Measurements from ENCODE around the gene SH3RF3.

Gene SH3RF3

DNA sequence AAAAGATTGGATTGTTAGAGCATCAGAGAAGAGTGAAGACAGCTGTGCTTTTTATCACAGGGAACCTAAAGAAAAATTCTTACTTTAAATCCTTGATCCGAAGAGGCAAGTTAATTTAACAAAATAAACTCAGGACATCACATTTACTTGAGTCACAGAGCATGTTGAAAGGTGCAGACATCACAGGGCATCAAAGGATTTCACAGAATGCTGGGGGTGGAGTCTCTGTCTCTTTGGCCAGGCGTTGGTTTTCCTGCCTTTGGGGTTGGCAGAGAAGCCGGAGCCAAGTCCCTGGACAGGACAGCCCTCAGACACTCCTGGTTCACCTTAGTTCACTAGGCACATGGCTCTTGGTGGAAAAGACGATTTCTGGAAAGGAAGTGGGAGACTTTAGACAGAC is 56.3 kb downstream of the SH3RF3 start:
- no peak for DNase-seq

DNA sequence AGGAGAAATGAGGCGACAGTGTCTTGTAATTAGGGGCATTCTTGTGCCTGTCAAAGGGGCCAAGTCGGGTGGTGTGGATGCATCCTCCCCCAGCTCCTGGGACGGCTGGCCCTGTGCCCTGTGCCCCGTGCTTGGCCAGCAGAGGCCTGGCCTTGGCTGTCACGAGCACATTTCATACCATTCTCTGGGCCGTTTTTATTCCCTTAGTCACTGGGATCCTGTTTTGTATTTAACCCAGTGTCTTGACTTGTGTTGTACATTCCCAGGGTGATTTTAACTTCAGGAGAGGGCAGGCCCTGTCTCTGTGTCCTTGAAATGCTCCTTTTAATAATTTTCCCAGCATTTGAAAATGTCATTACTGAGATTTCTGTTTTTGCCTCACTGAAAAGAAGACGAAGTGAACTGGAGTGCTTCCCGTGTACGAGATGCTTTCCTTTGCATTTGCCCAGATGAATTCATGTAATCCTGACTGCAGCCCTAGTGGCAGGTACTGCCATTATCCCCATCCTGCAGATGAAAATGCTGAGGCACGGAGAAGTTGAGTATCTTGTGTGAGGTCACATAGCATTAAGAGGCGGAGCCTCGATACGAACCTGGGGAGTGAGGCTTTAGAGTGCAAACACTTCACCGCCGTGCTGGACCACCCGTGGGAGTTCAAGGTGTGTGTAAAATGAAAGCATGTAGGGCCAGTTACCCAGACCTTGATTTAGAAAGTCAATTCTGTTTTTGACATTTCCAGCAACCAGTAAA is 57.0 kb downstream of the SH3RF3 start:
- no peak for DNase-seq

DNA sequence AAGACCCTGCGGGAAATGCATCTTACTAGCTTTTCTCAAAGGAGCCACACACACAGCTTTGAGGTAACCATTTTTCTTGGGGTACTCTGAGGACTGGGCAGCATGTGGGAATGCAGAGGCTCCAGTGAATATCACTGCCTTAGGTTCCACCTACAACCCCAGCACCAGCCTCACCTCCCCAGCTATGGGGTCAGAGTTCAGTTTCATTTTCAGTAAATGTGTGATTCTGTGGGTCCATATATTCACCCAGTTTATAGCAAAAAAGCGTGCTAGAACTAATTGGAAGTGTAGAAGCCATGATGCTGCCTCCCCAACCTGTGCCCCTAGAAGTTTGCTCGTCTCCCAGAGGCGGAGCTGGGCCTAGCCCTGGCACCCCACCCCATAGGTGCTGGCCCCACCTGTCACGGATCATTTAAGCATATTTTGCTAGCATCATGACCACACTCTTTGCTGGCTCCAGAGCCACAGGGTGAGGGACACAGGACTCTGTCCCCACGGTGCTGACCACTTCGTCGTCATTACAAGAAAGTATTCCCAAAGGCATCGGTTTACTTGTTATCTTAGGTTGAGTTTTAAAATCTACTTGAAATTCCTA is 57.7 kb downstream of the SH3RF3 start:
- DNase-seq: no peak

DNA sequence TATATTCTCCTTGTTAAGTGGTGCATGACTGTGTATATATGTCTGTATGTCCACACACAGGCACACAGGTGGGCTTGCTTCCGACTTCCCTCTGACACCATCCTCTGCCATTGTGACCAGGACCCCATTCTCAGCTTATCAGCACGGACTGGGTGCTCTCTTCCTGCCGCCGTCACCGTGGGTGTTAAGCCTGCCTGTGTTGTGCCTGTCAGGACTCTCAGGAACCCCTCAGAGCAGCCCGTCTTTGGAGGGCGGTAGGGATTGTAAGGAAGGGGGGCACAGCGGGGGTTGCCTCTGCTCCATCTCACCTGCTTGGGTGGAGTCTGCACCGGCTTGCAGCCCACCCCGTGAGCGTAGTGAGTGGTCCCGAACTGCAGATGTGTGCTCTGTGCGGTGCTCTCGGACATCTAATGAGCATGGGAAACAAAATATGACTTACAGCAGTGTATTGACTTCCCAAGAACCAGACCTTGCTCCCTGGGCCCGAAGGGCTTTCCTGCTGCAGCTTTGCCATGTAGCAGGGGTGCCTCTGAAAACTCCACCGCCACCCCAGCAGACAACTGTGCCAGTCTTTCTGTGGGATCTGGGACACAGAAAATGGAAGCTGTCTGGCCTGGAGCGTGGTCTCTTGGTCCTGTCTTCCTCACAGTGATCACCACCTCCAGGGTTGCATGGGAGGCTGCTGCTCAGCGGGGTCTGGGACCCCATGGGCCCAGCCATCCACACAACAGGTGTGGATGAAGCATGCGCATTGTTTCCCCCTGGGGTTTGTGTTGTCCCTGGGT is 58.9 kb downstream of the SH3RF3 start:
- DNase-seq: no peak

DNA sequence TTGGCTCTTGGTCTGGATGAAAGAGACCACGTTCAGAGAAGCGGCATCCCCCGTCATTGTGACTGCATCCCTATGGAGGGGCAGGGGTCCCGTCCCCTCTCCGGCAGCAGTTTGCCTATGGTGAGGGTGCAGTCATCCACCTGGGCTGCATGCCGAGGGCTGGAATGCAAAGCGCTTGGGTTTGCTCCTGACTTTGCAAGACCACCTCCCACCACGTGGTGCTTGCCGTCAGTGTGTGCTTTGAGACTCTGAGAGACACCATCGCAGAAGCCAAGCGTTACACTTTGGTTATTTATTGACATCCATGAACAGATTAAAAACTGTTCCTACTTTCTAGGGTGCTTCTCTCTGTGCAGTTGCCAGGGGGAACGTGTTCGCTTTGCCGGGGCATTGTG is 59.5 kb downstream of the SH3RF3 start:
- DNase-seq: no peak

DNA sequence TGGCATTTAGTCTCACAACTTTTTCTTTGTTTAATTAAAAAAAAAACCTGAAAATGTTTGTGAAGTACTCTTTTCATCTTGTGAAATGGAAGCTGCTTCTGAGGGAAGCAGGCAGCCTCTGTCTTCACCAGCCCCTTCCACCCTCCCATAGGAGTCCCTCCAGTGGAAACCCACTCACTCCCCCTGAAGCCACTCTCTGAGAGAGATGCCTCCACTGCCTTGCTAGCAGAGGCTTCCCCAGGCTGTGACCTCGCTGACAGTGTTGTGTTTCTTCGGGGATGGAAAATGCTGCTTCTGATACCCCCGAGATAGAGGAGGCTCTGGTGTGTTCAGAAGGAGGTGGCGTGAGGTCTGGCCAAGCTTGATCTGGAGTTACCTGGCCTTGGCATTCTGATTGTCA is 59.9 kb downstream of the SH3RF3 start:
- DNase-seq: no peak

DNA sequence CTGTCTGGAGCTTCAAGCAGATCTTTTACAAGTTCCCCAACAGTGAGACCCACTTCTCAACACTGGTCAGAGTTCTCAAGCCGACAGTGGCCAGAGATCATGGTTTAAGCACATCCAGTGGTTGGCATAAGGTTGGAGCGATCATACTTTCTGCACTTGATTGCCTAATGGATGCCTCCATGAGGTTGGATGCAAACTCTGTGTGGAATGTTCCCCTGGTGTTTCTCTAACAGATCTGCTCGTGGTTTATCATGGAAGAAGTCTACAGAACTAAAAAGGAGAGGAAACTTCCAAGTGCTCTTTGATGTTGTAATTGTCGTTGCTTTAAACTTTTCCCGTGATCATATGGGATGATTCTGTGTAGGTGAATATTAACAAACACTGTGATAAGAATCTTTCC is 60.7 kb downstream of the SH3RF3 start:
- no peak for DNase-seq

DNA sequence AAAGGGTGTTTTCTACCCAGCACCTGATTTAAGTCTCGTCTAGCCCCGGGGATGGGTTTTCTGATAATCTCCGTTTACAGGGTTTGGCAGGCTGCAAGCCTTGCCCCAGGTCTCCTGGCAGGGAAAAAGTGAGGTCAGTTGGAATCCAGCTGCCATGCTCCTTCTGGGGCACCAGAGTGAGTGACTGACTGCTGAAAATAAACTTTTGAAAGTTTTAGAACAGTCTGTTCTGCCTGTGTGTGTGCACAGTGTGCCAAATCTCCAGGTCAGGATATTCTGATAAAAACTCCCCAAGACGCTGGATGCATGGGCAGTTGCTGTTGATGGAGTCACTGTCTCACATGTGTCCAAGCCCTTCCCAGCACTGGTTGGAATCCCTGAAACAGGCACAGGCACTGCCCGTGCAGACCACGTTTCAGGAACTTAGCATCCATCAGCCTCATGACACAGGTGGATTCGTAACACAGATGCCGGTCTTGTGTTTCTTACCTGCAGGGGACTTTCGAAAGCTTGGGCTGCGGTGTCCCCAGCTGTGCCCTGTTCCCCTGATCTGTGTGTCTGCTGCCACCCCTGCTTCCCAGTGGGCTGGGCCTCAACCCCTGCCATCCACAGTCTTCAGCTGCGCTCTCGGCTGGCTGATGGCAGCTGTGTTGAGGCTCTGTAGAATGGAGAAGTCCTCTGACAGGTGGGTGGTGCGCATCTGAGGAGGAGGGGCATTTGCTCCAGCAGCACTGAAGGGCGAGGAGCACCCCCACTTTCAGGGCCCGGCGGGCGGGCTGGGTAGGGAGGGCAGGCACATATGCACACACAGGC is 65.0 kb downstream of the SH3RF3 start:
- DNase-seq: no peak

DNA sequence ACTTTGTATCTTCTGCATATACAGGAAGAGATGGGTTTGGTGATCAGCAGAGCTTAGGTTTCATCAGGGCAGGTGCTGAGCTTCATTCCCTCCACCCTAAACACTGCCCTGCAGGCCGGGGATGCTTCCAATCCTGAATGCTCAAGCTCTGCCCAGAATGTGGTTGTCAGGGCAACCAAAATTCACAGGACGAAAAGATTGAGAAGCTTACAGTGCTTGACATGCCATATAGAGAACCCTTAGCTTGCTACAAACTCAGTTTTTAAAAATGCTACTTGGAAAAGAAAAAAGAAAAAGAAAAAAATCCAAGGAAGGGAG is 65.6 kb downstream of the SH3RF3 start:
- no peak for DNase-seq

DNA sequence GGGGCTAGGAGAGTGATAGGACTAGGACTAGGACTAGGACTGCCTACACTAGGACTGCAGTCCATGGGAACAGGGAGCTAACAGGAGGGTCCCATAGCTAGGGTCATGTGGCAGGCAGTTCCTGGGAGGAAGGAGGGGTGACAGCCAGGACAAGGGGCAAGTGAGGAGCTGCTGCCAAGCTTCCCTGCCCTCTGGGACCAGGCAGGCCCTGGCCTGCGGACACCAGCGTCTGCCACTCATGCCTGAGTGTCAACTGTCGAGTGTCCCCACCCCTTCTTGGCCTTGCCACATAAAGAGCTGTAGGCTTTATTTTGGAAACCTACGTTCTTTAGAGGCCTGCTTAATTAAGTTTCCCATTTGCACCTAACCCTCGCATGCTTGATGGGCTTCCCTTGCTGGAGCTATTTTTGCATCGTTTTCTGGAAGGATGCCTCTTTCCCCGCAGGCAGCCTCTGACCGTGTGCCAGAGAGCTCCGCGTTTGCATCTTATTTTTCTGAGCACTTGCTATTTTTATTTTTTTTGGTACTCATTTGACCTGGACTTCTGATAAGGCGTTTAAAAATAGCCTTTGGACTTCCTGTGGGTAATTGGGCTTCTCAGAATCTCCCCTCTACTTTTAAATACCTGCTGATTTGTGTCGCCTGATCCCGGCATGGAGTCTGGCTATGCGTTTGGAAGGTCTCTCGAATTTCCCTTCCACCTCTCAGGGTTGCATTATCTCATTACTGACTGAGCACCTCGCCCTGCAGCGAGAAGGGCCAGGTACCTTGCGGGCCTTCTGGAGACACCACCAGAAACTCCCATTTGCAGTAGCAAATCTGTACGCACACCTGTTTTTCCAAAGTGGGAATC is 66.4 kb downstream of the SH3RF3 start:
- no peak for DNase-seq

DNA sequence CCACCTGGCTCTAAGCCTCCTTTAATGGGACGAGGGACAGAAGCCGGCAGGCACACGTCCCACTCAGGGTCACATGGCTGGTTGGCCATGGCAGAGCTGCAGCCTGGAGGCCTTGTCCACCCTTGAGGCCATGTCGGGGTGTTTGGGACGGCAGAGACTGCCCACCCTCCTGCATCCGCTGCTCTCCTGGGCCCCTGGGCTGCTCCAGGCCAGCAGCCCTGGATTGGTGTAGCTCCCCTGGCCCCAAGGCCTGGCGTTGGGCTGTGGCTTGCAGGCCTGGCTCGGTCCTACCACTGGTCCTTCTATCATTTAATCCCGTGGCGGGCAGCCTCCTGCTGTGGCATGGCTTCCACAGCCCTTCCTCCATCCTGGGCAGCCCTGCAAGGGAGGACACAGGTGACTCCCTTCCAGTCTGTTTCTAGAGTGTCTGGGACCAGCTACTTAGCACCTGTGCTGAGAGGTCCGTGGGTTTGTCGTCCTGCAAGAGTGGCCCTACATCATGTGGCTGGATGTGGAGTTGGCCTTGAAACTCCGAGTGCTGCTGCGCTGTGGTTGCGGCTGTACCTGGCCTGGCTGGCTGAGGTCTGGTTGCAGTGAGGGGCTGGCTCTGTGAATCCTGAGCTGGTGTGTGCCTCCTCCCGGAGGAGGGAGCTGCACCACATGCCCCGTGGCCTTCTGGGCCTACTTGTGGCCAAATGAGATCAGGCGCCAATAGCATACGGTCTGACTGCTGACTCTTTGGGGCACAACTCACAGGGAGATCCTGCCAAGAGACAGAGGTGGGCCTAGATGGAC is 67.3 kb downstream of the SH3RF3 start:
- DNase-seq: no peak

DNA sequence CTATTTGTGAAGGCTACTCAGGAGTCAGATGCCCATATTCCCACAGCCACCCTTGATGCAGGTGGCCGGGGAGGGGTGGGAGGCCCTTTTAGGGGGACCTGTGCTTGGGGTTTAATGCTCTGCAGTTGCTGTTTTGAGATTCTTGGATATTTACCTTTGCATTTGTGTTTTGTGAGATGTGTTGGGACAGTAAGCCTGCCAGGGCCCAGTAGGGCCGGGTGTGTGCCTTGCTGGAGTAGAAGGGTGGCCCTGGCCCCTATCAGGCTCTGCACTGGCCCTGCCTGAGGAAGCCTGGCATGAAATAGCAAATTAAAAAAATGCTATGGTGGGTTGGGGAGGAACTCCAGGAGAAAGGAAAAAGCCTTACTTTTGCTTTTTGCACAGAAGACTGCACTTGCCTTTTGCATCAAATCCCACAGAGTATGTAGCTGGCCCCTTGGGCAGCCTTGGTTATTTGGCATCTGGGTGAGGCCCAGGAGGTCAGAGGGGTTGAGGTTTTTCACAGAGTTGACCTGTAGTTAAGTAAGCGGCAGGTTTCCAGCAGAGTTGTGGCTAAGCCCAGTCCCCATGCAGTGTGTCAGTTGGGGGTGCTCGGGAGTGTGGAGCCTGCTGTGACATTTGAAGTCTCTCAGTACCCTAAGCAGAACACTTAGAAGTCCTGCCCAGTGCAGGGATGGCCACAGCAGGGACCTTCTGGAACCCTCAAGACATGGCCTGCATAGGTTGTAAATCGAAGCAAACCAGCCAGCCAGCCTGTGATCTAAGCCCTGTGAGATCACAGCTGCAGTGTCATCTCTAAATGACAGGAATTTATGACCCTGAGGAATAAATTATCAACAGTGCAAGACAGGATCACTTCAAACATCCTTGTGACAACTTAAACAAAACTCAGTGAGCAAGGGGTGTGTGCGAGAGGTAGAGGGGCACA is 68.8 kb downstream of the SH3RF3 start:
- no peak for DNase-seq

DNA sequence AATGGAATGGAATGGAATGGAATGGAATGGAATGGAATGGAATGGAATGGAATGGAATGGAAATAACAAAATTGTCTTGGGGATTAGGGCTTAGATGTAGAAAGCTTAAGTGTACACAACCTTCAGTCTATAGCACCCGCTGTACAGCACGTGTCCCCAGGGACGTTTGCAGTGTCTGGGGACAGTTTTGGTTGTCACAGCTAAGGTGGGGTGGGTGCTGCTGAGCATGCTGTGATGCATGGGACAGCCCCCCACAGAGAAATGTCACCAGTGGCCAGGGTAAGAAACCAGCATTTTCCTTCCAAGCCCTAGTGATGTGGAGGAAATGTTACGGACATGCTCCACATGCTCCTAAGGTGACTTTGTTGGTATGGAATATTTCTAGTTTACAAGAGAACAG is 70.8 kb downstream of the SH3RF3 start:
- no peak for DNase-seq

DNA sequence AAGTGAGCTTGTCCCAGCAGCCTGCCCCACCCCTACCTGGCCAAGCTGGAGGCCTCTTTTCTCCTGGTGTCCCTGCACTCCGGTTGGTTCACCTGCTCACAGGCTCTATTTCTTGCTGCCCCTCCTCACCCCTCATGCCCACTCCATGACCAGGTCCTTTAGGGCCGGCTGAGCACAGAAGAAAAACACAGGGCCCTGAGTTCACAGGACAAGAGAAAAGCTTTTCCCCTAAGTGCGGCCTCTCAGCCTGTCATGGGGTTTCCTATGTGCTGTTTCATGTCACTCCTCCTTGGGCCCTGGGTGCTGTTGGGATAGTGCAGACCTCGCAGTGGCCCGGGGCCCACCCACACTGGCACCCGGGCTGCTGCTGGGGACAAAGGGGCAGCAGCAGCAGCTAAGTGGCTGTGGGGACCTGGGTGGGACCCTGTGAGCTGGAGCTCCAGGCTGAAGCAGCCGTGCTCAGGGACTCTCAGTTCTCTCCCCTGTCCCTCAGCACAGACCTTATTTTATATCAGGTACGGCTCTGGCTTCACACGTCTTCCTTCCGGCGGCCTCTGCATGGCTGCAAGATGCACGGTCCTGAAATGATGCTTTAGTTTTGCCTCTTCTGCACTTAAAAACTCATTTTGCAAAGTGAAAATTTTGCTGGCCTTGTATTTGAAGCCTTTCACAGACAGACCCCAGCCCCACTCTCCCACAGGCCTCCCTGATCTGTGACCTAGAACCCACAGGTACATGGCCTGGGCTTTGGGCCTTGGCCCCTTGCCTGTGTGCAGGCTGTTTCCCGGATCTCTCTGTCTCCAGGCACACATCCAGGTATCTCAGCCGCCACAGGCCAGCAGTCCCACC is 71.8 kb downstream of the SH3RF3 start:
- DNase-seq: no peak

DNA sequence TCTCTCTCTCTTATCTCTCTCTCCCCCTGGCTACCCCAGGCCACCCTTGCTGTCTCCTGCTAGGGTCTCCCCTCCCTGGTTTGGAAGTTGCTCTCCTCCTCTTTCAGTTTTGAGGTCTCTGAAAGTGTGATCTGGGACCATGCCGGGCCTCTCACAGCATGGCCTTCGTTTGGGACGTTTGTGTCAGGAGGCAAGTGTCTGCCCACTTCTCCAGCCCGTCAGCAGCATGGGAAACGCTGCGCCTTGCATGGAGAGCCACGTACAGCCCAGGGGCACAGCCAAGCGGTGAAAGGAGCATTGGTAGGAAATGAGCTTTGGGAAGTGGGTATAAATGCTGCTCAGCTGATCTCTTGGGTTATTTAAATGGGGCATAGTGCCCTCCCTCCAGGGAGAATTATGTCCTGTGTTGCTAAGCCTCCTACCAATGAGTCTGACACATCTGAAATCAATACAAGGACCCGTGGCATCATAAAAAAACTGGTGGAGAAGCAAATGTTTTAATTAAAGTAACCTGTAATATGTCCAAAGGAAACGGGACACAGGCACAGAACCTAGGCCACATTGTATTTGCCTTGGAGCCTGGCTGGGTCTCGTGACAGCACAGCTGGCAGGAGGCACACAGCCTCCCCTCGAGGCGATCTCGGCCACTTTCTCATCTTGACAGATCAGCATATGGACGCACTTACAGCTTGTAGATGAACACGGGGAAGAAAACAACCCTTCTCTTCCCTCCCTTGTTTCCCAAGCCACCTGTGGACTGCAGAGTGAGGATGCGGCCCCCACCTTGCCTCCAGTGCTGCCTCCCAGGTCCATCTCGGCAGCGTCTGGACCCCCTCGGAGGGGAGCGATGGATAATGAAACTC is 72.7 kb downstream of the SH3RF3 start:
- no peak for DNase-seq

DNA sequence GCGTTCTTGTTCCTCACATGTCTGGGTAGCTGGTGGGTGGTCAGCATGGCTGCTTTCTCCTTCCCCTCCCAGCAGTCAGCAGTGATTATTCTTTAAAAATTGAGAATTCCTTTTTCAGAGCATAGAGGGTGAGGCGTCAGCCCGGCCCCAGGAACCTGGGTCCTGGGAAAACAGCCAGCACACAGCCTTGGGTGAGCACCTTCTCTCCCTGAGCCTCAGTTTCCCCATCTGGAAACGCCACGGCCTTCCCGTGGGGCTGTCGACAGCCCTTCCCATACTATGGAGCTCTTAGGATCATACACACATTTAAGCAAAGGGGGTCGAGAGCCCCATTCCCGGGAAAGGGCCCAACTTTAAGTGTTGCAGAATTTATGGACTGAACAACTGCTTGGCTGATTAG is 73.5 kb downstream of the SH3RF3 start:
- DNase-seq: no peak

DNA sequence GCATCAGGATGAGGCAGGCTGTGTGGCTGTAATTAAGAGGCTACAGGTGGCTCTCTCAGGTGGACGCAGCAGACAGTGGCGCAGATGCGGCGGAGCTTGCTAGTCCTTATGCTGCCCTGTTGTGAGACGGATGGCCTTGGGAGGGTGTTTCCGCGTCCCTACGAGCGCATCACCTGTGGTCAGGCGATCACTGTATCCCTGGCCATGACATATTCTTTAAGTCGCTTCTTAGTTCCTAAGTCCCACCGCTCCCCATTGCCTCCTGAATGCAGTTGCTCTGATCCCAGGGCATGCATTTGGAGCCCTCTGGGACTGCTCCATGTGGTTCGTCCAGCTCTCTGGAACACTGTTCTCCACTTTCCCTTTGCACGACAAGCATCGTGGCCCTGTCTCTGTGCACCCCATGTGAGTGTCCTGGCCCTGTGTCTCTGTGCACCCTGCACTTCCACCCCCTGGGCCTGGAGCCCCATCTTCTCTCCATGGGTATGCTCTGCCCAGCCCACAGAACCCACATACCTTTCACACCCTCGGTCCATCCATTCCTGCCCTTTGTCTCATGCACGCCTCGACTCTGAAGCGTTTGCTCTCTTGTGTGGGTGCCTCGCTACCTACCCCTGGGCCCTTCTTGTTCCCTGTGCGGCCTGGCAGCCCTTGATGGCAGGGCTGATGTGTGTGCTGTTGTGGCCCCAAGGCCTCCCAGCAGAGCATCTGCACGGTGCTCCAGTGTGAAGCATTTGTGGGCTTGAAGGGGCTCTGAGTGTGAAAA is 74.4 kb downstream of the SH3RF3 start:
- no peak for DNase-seq

DNA sequence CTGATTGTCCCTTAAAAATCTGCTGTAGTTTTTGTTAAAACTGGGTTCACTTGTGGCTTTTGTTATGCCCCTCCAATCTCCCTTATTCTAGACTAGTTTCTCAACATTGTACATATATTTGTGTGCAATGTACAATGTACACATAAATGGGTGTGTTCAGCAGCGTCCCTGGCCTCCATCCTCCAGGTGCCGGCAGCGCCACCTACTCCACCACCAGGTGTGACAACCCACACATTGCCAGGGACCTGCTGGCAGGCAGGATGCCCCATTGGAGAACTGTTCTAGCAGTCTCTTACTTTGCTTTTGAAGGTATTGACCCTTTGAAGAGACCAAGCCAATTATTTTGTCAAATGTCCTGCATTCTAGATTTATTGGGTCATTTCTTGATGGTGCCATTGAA is 75.4 kb downstream of the SH3RF3 start:
- no peak for DNase-seq
